Mesothelial cell of epicardium (in vitro differentiated cells): ENCODE results near the gene LTBP1. TPM values are rescaled to one million over a fixed set of nuclear protein-coding genes. Genes with fewer than 3 reads are reported as not detected.

Experiments
- DNase-seq, 2 experiments: peaks; one replicate each; pipeline ENCODE4 v3.0.0; 2021; ENCODE audit warnings: low spot score in 2 of 2; ENCODE audit not compliant: unreplicated experiment in 2 of 2
- H3K27ac Mint-ChIP-seq: 2 replicates; pipeline ENCODE4 v1.8.0; 2021; ENCODE audit warnings: mixed read lengths
- H3K27me3 Mint-ChIP-seq: 2 replicates; pipeline ENCODE4 v1.8.0; 2021; ENCODE audit warnings: low read depth, mixed read lengths
- H3K36me3 Mint-ChIP-seq: 2 replicates; pipeline ENCODE4 v1.8.0; 2021; ENCODE audit warnings: mixed read lengths
- H3K4me1 Mint-ChIP-seq: 2 replicates; pipeline ENCODE4 v1.8.0; 2021; ENCODE audit warnings: mixed read lengths
- H3K4me3 Mint-ChIP-seq: 2 replicates; pipeline ENCODE4 v1.8.0; 2021; ENCODE audit warnings: mild to moderate bottlenecking, moderate library complexity, mixed read lengths
- H3K9me3 Mint-ChIP-seq: 2 replicates; pipeline ENCODE4 v1.8.0; 2021; ENCODE audit warnings: mixed read lengths
- CTCF ChIP-seq: fragments of 200-600 bp; sonication (generic); IDR thresholded peaks from one replicate; pipeline ENCODE4 v1.5.0; 2021; ENCODE audit warnings: antibody characterized with exemption; ENCODE audit not compliant: unreplicated experiment
- total RNA-seq: library from RNA; stranded (reverse); gene quantifications from 3 replicates; pipeline ENCODE4 v1.2.1, GENCODE V29; 2021

Gene LTBP1
- total RNA-seq, 1 donor from 2014 or later = 80.2 TPM

- no peak overlapping the region for H3K4me3 Mint-ChIP-seq
- H3K36me3 Mint-ChIP-seq = peaks cover 3% of the 10 kb centered on the region
- H3K9me3 Mint-ChIP-seq = peaks cover 18% of the 10 kb centered on the region
Measured at GRCh38 chr2:33094303-33094702, 147.6 kb downstream of the LTBP1 start.

GRCh38 chr2:33099989-33100388, 153.2 kb downstream of the LTBP1 start:
- DNase-seq = no peak
- no peak overlapping the region for H3K27ac Mint-ChIP-seq
- peaks cover 8% of the 10 kb centered on the region for H3K36me3 Mint-ChIP-seq
- TF ChIP-seq CTCF = no peak
- H3K4me3 Mint-ChIP-seq = no peak overlapping the region
- no peaks in the 10 kb centered on the region for H3K27me3 Mint-ChIP-seq
- H3K4me1 Mint-ChIP-seq = no peaks in the 10 kb centered on the region
- H3K9me3 Mint-ChIP-seq = peaks cover 21% of the 10 kb centered on the region

More at GRCh38 chr2:33094303-33094702, 147.6 kb downstream of the LTBP1 start:
- H3K27me3 Mint-ChIP-seq = no peaks in the 10 kb centered on the region
- DNase-seq = no peak
- no peak overlapping the region for H3K27ac Mint-ChIP-seq
- no peaks in the 10 kb centered on the region for H3K4me1 Mint-ChIP-seq
- no peak for TF ChIP-seq CTCF

- H3K9me3 Mint-ChIP-seq = peaks cover 16% of the 10 kb centered on the region
- H3K36me3 Mint-ChIP-seq = peaks cover 10% of the 10 kb centered on the region
- DNase-seq = no peak
- TF ChIP-seq CTCF = no peak
- no peak overlapping the region for H3K27ac Mint-ChIP-seq
- no peaks in the 10 kb centered on the region for H3K27me3 Mint-ChIP-seq
- H3K4me1 Mint-ChIP-seq = no peaks in the 10 kb centered on the region
- H3K4me3 Mint-ChIP-seq = no peak overlapping the region
Measured at GRCh38 chr2:33100921-33101320, 154.2 kb downstream of the LTBP1 start.

- no peak overlapping the region for H3K4me3 Mint-ChIP-seq
Measured at GRCh38 chr2:33104052-33104623, 157.4 kb downstream of the LTBP1 start.

GRCh38 chr2:33104726-33105125, 158.0 kb downstream of the LTBP1 start:
- Mint-ChIP-seq H3K36me3 (peaks cover 15% of the 10 kb centered on the region), H3K4me1 (peaks cover 6% of the 10 kb centered on the region), H3K27ac (no peak overlapping the region), H3K9me3 (peaks cover 20% of the 10 kb centered on the region), H3K27me3 (no peaks in the 10 kb centered on the region), H3K4me3 (no peak overlapping the region)
- TF ChIP-seq CTCF = no peak
- DNase-seq = no peak

More at GRCh38 chr2:33104052-33104623, 157.4 kb downstream of the LTBP1 start:
- DNase-seq = no peak
- peaks cover 4% of the 10 kb centered on the region for H3K4me1 Mint-ChIP-seq
- no peak overlapping the region for H3K27ac Mint-ChIP-seq
- peaks cover 20% of the 10 kb centered on the region for H3K9me3 Mint-ChIP-seq
- peaks cover 15% of the 10 kb centered on the region for H3K36me3 Mint-ChIP-seq
- H3K27me3 Mint-ChIP-seq = no peaks in the 10 kb centered on the region
- no peak for TF ChIP-seq CTCF

- no peaks in the 10 kb centered on the region for H3K27me3 Mint-ChIP-seq
- no peak for TF ChIP-seq CTCF
- peaks cover 20% of the 10 kb centered on the region for H3K9me3 Mint-ChIP-seq
- H3K4me3 Mint-ChIP-seq = no peak overlapping the region
- H3K36me3 Mint-ChIP-seq = peaks cover 19% of the 10 kb centered on the region
- H3K27ac Mint-ChIP-seq = no peak overlapping the region
- peaks cover 6% of the 10 kb centered on the region for H3K4me1 Mint-ChIP-seq
- no peak for DNase-seq
Measured at GRCh38 chr2:33106115-33106514, 159.4 kb downstream of the LTBP1 start.
